Erythroblast (primary cell): ENCODE measurements around the gene FKBP7.

Source experiments
- GATA1 ChIP-seq: IDR thresholded peaks from 2 replicates; pipeline ENCODE4 v1.6.1; 2011; ENCODE audit warnings: low read depth, mild to moderate bottlenecking, control low read depth, low read length, moderate library complexity
- POLR2A ChIP-seq: IDR thresholded peaks from 2 replicates; pipeline ENCODE4 v1.6.1; 2011; ENCODE audit warnings: mild to moderate bottlenecking, low read length

DNA sequence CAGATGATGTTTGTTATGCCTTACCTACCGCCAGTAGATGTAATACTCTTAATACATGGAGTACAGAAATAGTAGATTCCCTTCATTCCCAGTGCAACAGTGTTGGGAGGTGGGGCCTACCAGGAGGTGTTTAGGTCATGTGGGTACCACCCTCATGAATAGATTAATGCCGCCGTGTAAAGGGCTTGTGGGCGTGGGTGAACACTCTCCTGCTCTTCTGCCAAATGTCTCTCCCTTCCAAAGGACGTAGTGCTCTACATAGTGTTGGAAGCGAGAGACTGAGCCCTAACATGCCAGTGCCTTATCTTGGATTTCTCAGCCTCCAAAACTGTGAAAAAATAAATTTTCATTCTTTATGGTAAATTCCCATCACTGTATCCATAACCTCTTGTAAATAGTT lies 32.0 kb upstream of the FKBP7 start:
- TF ChIP-seq POLR2A: no peak
- no peak for TF ChIP-seq GATA1
